ENCODE data around the gene STAC3. TPM values are rescaled to one million over a fixed set of nuclear protein-coding genes. Genes with fewer than 3 reads are reported as not detected.

STAC3 gene
- total and polyA plus RNA-seq, 2 of the 13 experiments (the other 11 are each of a cell fraction or from before 2014, with no cell fraction given), result 0.18 to 0.22 TPM

DNA sequence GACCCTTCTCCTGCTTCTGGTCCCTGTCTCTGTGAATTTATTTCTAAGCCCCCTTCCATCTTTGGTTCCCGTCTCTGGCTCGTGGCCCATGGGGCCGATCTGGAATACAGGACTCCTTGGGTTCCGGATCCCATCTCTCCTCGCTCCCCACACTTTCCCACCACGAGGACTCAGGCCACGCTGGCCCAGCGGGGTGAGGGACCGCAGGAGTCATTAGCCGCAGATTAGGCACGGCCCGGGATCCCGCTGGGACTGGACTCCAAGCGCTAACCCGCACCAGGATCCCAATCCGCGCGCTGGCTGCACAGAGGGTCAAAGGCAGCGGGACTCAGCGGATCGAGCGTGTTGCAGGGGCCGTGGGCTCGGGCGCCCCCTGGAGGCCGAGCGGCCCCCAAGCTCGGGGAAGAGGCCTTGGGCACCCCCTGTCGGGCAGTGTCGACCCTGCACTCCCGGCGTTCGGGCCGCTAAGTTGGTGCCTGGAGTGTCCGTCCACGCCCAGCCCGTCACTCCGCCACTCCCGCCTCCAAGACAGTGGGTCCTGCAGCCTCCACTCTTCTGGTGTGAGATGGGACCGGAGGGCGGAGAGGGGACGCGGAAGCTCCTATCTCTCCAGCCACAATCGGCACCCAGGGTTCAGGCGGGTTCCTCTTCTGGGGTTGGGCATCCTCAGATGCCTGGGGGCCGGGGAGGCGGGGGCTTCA, 12.0 kb downstream of the STAC3 start (continued):
- TF ChIP-seq ZBTB3 (CRISPR knock-in tag; IDR thresholded peaks at IDR 0.05; ENCODE audit: borderline replicate concordance, low read depth) (no peak), POLR2AphosphoS5 (IDR thresholded peaks at IDR 0.05; ENCODE audit: low read depth, low read length) (peak; percentile 36), ZNF841 (CRISPR knock-in tag; IDR thresholded peaks at IDR 0.05; ENCODE audit: borderline replicate concordance) (no peak), YEATS2 (CRISPR knock-in tag; IDR thresholded peaks at IDR 0.05; ENCODE audit: borderline replicate concordance) (peak; percentile 63; the same call in 1 of the 2 replicates), SP1 (IDR thresholded peaks at IDR 0.05) (no peak), SP1 (CRISPR knock-in tag; IDR thresholded peaks at IDR 0.05) (no peak; the same call in 1 of the 2 replicates), ZNF598 (CRISPR knock-in tag; IDR thresholded peaks at IDR 0.05; ENCODE audit: borderline replicate concordance) (peak; percentile 69; the same call in 1 of the 2 replicates), PITX1 (CRISPR knock-in tag; IDR thresholded peaks at IDR 0.05) (peak; percentile 34; the same call in 1 of the 2 replicates), JARID2 (CRISPR knock-in tag; IDR thresholded peaks at IDR 0.05; ENCODE audit: insufficient replicate concordance) (peak; percentile 25), ZNF556 (CRISPR knock-in tag; IDR thresholded peaks at IDR 0.05; ENCODE audit: borderline replicate concordance) (peak; percentile 55; the same call in 1 of the 2 replicates), JDP2 (CRISPR knock-in tag; IDR thresholded peaks at IDR 0.05; ENCODE audit: borderline replicate concordance) (no peak), ZNF44 (CRISPR knock-in tag; IDR thresholded peaks at IDR 0.05) (peak; percentile 83; the same call in 1 of the 2 replicates), MEF2D (CRISPR knock-in tag; IDR thresholded peaks at IDR 0.05) (no peak; the same call in 1 of the 2 replicates), ZEB1 (IDR thresholded peaks at IDR 0.05; ENCODE audit: insufficient replicate concordance, low read depth) (no peak), U2AF1 (optimal IDR thresholded peaks at IDR 0.05; ENCODE audit: low read depth, low read length) (peak; percentile 76)
- TF ChIP-seq, protein P1, sequence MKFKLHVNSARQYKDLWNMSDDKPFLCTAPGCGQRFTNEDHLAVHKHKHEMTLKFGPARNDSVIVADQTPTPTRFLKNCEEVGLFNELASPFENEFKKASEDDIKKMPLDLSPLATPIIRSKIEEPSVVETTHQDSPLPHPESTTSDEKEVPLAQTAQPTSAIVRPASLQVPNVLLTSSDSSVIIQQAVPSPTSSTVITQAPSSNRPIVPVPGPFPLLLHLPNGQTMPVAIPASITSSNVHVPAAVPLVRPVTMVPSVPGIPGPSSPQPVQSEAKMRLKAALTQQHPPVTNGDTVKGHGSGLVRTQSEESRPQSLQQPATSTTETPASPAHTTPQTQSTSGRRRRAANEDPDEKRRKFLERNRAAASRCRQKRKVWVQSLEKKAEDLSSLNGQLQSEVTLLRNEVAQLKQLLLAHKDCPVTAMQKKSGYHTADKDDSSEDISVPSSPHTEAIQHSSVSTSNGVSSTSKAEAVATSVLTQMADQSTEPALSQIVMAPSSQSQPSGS (CRISPR knock-in tag; IDR thresholded peaks at IDR 0.05), result peak; percentile 42; the same call in 1 of the 2 replicates
- TF ChIP-seq, protein P2, sequence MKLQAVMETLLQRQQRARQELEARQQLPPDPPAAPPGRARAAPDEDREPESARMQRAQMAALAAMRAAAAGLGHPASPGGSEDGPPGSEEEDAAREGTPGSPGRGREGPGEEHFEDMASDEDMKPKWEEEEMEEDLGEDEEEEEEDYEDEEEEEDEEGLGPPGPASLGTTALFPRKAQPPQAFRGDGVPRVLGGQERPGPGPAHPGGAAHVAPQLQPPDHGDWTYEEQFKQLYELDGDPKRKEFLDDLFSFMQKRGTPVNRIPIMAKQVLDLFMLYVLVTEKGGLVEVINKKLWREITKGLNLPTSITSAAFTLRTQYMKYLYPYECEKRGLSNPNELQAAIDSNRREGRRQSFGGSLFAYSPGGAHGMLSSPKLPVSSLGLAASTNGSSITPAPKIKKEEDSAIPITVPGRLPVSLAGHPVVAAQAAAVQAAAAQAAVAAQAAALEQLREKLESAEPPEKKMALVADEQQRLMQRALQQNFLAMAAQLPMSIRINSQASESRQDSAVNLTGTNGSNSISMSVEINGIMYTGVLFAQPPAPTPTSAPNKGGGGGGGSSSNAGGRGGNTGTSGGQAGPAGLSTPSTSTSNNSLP (IDR thresholded peaks at IDR 0.05; ENCODE audit: low read depth, low read length), result no peak
- TF ChIP-seq, protein P3, sequence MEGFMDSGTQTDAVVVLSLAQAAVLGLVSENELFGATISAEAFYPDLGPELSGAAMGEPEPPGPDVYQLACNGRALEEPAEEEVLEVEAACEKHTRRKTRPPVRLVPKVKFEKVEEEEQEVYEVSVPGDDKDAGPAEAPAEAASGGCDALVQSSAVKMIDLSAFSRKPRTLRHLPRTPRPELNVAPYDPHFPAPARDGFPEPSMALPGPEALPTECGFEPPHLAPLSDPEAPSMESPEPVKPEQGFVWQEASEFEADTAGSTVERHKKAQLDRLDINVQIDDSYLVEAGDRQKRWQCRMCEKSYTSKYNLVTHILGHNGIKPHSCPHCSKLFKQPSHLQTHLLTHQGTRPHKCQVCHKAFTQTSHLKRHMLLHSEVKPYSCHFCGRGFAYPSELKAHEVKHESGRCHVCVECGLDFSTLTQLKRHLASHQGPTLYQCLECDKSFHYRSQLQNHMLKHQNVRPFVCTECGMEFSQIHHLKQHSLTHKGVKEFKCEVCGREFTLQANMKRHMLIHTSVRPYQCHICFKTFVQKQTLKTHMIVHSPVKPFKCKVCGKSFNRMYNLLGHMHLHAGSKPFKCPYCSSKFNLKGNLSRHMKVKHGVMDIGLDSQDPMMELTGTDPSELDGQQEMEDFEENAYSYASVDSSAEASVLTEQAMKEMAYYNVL (CRISPR knock-in tag; IDR thresholded peaks at IDR 0.05; ENCODE audit: borderline replicate concordance), result peak; percentile 84
- TF ChIP-seq, protein P4, sequence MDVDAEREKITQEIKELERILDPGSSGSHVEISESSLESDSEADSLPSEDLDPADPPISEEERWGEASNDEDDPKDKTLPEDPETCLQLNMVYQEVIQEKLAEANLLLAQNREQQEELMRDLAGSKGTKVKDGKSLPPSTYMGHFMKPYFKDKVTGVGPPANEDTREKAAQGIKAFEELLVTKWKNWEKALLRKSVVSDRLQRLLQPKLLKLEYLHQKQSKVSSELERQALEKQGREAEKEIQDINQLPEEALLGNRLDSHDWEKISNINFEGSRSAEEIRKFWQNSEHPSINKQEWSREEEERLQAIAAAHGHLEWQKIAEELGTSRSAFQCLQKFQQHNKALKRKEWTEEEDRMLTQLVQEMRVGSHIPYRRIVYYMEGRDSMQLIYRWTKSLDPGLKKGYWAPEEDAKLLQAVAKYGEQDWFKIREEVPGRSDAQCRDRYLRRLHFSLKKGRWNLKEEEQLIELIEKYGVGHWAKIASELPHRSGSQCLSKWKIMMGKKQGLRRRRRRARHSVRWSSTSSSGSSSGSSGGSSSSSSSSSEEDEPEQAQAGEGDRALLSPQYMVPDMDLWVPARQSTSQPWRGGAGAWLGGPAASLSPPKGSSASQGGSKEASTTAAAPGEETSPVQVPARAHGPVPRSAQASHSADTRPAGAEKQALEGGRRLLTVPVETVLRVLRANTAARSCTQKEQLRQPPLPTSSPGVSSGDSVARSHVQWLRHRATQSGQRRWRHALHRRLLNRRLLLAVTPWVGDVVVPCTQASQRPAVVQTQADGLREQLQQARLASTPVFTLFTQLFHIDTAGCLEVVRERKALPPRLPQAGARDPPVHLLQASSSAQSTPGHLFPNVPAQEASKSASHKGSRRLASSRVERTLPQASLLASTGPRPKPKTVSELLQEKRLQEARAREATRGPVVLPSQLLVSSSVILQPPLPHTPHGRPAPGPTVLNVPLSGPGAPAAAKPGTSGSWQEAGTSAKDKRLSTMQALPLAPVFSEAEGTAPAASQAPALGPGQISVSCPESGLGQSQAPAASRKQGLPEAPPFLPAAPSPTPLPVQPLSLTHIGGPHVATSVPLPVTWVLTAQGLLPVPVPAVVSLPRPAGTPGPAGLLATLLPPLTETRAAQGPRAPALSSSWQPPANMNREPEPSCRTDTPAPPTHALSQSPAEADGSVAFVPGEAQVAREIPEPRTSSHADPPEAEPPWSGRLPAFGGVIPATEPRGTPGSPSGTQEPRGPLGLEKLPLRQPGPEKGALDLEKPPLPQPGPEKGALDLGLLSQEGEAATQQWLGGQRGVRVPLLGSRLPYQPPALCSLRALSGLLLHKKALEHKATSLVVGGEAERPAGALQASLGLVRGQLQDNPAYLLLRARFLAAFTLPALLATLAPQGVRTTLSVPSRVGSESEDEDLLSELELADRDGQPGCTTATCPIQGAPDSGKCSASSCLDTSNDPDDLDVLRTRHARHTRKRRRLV (CRISPR knock-in tag; IDR thresholded peaks at IDR 0.05), result 0 out of 2 replicates have a peak, but pooled peaks have one; percentile 57
